SK-N-MC (cell line): ENCODE data around the gene KAZN.

Experiments
- EZH2 ChIP-seq: fragments of 200-600 bp; sonication (generic); IDR thresholded peaks from one replicate; pipeline ENCODE4 v1.6.1; 2017; ENCODE audit warnings: antibody characterized with exemption
- FOXP2 ChIP-seq: optimal IDR thresholded peaks from 2 replicates; pipeline ENCODE3; 2011; ENCODE audit warnings: mild to moderate bottlenecking, moderate library complexity; ENCODE audit not compliant: insufficient read depth; ENCODE audit errors: extremely low read length, control extremely low read depth

GRCh38 chr1:14724246-14724645 lies 125.8 kb downstream of the KAZN start:
- no peak for TF ChIP-seq FOXP2
- TF ChIP-seq EZH2: no peak
